Peyer's patch (tissue), 4 donors: ENCODE measurements around the gene ALAS2. TPM values are rescaled to one million over a fixed set of nuclear protein-coding genes. Genes with fewer than 3 reads are reported as not detected.

ENCODE experiments used
- DNase-seq, 3 donors: peaks; one replicate each; pipeline ENCODE4 v3.0.0-alpha.2; 2017 to 2019
- H3K27ac ChIP-seq, 4 donors: fragments of 200-600 bp; sonication (generic); one replicate each; pipeline ENCODE4 v1.5.1; 2016 to 2019
- H3K27me3 ChIP-seq, 2 donors: fragments of 200-600 bp; sonication (generic); one replicate each; pipeline ENCODE4 v1.5.1; 2019
- H3K36me3 ChIP-seq, 3 donors: fragments of 200-600 bp; sonication (generic); one replicate each; pipeline ENCODE4 v1.5.1; 2016 to 2019
- H3K4me1 ChIP-seq, 4 donors: fragments of 200-600 bp; sonication (generic); one replicate each; pipeline ENCODE4 v1.5.1; 2016 to 2019
- H3K4me3 ChIP-seq, 4 donors: fragments of 200-600 bp; sonication (generic); 1 replicate in 3 of 4; 2 replicates in 1 of 4; pipeline ENCODE4 v1.5.1; 2016 to 2019; ENCODE audit warnings: mild to moderate bottlenecking in 1 of 4
- H3K9me3 ChIP-seq, 4 donors: fragments of 200-600 bp; sonication (generic); one replicate each; pipeline ENCODE4 v1.5.1; 2016 to 2019; ENCODE audit warnings: mild to moderate bottlenecking in 1 of 4
- CTCF ChIP-seq, 6 experiments: fragments of 450-650 bp in 4 of 6; fragments of 200-600 bp in 2 of 6; sonication (generic) in 1 of 6; IDR thresholded peaks; one replicate each; pipeline ENCODE4 v1.5.1; 2017 to 2019; ENCODE audit warnings: antibody characterized with exemption in 6 of 6, mild to moderate bottlenecking in 3 of 6, moderate library complexity in 1 of 6
- POLR2A ChIP-seq, 2 donors: fragments of 450-650 bp; IDR thresholded peaks; one replicate each; pipeline ENCODE4 v1.5.1; 2017; ENCODE audit warnings: antibody characterized with exemption in 2 of 2, mild to moderate bottlenecking in 2 of 2, moderate library complexity in 2 of 2
- total RNA-seq, 4 donors: library from RNA; depleted of rRNA; stranded (reverse); fragments of >200 nt; gene quantifications; one replicate each; pipeline ENCODE4 v1.1.0, GENCODE V29; 2016

Gene ALAS2
- total RNA-seq, 4 donors from 2014 or later = not detected

- no peak overlapping the region for H3K27ac ChIP-seq
- H3K36me3 ChIP-seq = peaks cover 0 to 13% (median 0%) of the 10 kb centered on the region in 3 donors
- no peaks in the 10 kb centered on the region for H3K27me3 ChIP-seq
- H3K4me1 ChIP-seq = peaks cover 0 to 3% (median 0%) of the 10 kb centered on the region in 4 donors
- H3K4me3 ChIP-seq = no peak overlapping the region
- no peak for DNase-seq
- no peaks in the 10 kb centered on the region for H3K9me3 ChIP-seq
- no peak for TF ChIP-seq CTCF (IDR thresholded peaks at IDR 0.05)
- TF ChIP-seq POLR2A (IDR thresholded peaks at IDR 0.05) = no peak
Measured at GRCh38 chrX:55008571-55009358, 22.0 kb downstream of the ALAS2 start.

GRCh38 chrX:55007656-55008055 lies 23.1 kb downstream of the ALAS2 start:
- H3K4me3 ChIP-seq = no peak overlapping the region
- H3K36me3 ChIP-seq = peaks cover 0 to 20% (median 0%) of the 10 kb centered on the region in 3 donors
- peak in 2 of 3 donors; percentile 53 to 67 for DNase-seq
- H3K4me1 ChIP-seq = peaks cover 0 to 3% (median 0%) of the 10 kb centered on the region in 4 donors
- TF ChIP-seq POLR2A (IDR thresholded peaks at IDR 0.05) (no peak), CTCF (IDR thresholded peaks at IDR 0.05) (no peak)
- H3K27me3 ChIP-seq = no peaks in the 10 kb centered on the region
- no peaks in the 10 kb centered on the region for H3K9me3 ChIP-seq
- peak overlapping the region in 3 of 4 donors; percentile 53 to 85 (median 76) for H3K27ac ChIP-seq

GRCh38 chrX:55006827-55007621 lies 23.8 kb downstream of the ALAS2 start:
- Histone ChIP-seq H3K36me3 (peaks cover 0 to 20% (median 0%) of the 10 kb centered on the region in 3 donors), H3K4me3 (no peak overlapping the region), H3K9me3 (no peaks in the 10 kb centered on the region), H3K4me1 (peaks cover 0 to 3% (median 0%) of the 10 kb centered on the region in 4 donors), H3K27ac (peak overlapping the region in 3 of 4 donors; percentile 53 to 85 (median 76)), H3K27me3 (no peaks in the 10 kb centered on the region)
- no peak for DNase-seq
- TF ChIP-seq CTCF (IDR thresholded peaks at IDR 0.05) (no peak), POLR2A (IDR thresholded peaks at IDR 0.05) (no peak)

- no peak for DNase-seq
- Histone ChIP-seq H3K27ac (no peak overlapping the region), H3K9me3 (no peaks in the 10 kb centered on the region), H3K4me1 (peaks cover 0 to 8% (median 2%) of the 10 kb centered on the region in 4 donors), H3K27me3 (no peaks in the 10 kb centered on the region), H3K4me3 (no peak overlapping the region), H3K36me3 (peaks cover 0 to 20% (median 0%) of the 10 kb centered on the region in 3 donors)
- no peak for TF ChIP-seq POLR2A (IDR thresholded peaks at IDR 0.05)
- TF ChIP-seq CTCF (IDR thresholded peaks at IDR 0.05) = no peak
Measured at GRCh38 chrX:55005256-55005655, 25.5 kb downstream of the ALAS2 start.

GRCh38 chrX:55004231-55004630 lies 26.5 kb downstream of the ALAS2 start:
- Histone ChIP-seq H3K27me3 (no peaks in the 10 kb centered on the region), H3K4me3 (no peak overlapping the region), H3K9me3 (no peaks in the 10 kb centered on the region), H3K4me1 (peaks cover 0 to 8% (median 2%) of the 10 kb centered on the region in 4 donors), H3K27ac (no peak overlapping the region), H3K36me3 (peaks cover 0 to 20% (median 0%) of the 10 kb centered on the region in 3 donors)
- no peak for DNase-seq
- TF ChIP-seq POLR2A (IDR thresholded peaks at IDR 0.05) (no peak), CTCF (IDR thresholded peaks at IDR 0.05) (no peak)
